Keratinocyte (primary cell): ENCODE data around the gene NOS1AP.

Experiments
- EZH2 ChIP-seq: IDR thresholded peaks from one replicate; pipeline ENCODE4 v1.6.1; 2012; ENCODE audit warnings: inconsistent platforms, mild to moderate bottlenecking, low read length, moderate library complexity
- TF ChIP-seq, protein P1 (sequence below), 3 experiments: IDR thresholded peaks in 1 of 3; conservative IDR thresholded peaks in 1 of 3; optimal IDR thresholded peaks in 1 of 3; 2 replicates in 2 of 3; 3 replicates in 1 of 3; pipeline versions ENCODE3 to v1.5.1; 2011; ENCODE audit warnings: low read length in 3 of 3, mild to moderate bottlenecking in 3 of 3, moderate library complexity in 2 of 3, control low read depth in 1 of 3, inconsistent platforms in 1 of 3; ENCODE audit not compliant: insufficient read depth in 2 of 3; ENCODE audit errors: extremely low read depth in 1 of 3

GRCh38 chr1:162347281-162347680 lies 277.8 kb downstream of the NOS1AP start:
- TF ChIP-seq, protein P1, sequence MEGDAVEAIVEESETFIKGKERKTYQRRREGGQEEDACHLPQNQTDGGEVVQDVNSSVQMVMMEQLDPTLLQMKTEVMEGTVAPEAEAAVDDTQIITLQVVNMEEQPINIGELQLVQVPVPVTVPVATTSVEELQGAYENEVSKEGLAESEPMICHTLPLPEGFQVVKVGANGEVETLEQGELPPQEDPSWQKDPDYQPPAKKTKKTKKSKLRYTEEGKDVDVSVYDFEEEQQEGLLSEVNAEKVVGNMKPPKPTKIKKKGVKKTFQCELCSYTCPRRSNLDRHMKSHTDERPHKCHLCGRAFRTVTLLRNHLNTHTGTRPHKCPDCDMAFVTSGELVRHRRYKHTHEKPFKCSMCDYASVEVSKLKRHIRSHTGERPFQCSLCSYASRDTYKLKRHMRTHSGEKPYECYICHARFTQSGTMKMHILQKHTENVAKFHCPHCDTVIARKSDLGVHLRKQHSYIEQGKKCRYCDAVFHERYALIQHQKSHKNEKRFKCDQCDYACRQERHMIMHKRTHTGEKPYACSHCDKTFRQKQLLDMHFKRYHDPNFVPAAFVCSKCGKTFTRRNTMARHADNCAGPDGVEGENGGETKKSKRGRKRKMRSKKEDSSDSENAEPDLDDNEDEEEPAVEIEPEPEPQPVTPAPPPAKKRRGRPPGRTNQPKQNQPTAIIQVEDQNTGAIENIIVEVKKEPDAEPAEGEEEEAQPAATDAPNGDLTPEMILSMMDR (optimal IDR thresholded peaks at IDR 0.05 in 1 of 3, IDR thresholded peaks at IDR 0.05 in 1 of 3, conservative IDR thresholded peaks at IDR 0.05 in 1 of 3; ENCODE audit: extremely low read depth in 1 of 3, insufficient read depth in 2 of 3, low read length in 3 of 3) = no peak
- no peak for TF ChIP-seq EZH2
